Measurements from ENCODE around the gene FAF1.

FAF1 gene

DNA sequence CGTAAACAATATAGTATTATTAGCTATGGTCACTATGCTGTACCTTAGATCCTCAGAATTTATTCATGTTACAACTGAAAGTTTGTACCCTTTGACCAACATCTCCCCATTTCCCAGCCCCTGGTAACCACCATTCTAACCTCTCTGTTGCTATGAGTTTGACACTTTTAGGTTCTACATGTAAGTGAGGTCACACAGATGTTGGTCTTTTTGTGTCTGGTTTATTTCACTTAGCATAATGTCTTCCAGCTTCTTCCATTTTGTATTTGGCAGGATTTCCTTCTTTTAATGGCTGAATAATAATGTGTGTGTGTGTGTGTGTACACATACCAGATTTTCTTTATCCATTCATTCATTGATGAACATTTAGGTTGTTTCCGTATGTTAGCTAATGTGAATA, 139.5 kb downstream of the FAF1 start:
- TF ChIP-seq, protein P1, sequence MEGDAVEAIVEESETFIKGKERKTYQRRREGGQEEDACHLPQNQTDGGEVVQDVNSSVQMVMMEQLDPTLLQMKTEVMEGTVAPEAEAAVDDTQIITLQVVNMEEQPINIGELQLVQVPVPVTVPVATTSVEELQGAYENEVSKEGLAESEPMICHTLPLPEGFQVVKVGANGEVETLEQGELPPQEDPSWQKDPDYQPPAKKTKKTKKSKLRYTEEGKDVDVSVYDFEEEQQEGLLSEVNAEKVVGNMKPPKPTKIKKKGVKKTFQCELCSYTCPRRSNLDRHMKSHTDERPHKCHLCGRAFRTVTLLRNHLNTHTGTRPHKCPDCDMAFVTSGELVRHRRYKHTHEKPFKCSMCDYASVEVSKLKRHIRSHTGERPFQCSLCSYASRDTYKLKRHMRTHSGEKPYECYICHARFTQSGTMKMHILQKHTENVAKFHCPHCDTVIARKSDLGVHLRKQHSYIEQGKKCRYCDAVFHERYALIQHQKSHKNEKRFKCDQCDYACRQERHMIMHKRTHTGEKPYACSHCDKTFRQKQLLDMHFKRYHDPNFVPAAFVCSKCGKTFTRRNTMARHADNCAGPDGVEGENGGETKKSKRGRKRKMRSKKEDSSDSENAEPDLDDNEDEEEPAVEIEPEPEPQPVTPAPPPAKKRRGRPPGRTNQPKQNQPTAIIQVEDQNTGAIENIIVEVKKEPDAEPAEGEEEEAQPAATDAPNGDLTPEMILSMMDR (conservative IDR thresholded peaks at IDR 0.05; ENCODE audit: low read depth), result no peak
- CTCF ChIA-PET, result no interaction called here
- POLR2A ChIA-PET (ENCODE audit: low non-redundant PET), result interaction anchor here (0.6 kb wide), 1 partner anchor 1377 kb away, joined by 3 read pairs; no protein-coding TSS in a partner anchor
- no peak overlapping the region for H3K27ac ChIP-seq
- no peak for DNase-seq (ENCODE audit: low spot score)

DNA sequence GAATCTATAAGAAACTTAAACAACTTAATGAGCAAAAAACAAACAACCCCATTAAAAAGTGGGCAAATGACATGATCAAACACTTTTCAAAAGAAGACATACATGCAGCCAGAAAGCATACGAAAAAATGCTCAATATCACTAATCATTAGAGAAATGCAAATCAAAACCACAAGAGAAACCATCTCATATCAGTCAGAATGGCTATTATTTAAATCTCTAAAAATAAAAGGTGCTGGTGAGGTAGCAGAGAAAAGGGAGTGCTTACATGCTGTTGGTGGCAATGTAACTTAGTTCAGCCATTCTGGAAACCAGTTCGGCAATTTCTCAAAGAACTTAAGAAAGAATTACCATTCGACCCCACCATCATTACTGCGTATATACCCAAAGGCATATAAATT, 147.7 kb downstream of the FAF1 start:
- ChIA-PET POLR2A (ENCODE audit: low non-redundant PET) (no interaction called here), CTCF (no interaction called here)
- TF ChIP-seq, protein P1 (conservative IDR thresholded peaks at IDR 0.05; ENCODE audit: low read depth), result no peak
- H3K27ac ChIP-seq, result no peak overlapping the region
- DNase-seq (ENCODE audit: low spot score), result no peak

DNA sequence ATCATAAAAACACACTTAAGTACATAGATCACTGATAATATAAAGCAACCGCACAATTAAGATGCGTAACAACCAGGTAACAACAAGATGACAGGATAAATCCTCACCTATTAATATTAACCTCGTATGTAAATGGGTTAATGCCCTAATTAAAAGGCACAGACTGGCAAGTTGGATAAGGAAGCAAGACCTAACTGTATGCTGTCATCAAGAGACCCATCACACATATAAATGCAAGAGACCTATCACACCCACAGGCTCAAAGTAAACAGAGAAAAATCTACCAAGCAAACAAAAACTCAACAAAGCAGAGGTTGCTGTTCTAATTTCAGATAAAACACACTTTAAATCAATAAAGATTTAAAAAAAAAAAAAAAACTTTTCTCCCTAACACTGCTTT, 151.8 kb downstream of the FAF1 start:
- ChIA-PET CTCF (no interaction called here), POLR2A (ENCODE audit: low non-redundant PET) (no interaction called here)
- no peak for DNase-seq (ENCODE audit: low spot score)
- TF ChIP-seq, protein P1 (conservative IDR thresholded peaks at IDR 0.05; ENCODE audit: low read depth), result no peak
- no peak overlapping the region for H3K27ac ChIP-seq

DNA sequence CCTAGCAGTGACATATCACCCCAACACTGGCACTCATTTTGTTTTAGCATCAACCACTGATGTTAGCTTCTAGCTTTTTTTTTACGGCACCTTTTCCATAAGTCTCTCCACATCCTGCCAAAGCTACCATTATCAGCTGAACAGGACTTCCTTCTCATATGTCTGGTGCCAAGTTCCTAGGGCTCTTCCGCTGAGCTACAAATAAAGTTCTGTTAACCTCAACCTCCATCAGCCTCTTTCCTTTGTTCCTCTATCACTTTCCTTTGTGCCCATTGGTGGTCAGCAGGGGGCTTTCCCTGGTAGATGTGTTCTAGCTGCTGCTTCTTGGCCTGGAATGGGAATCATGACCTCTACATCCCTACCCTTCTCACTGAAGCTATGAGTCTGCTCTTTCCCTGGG, 163.8 kb downstream of the FAF1 start:
- no peak overlapping the region for H3K27ac ChIP-seq
- TF ChIP-seq, protein P1 (conservative IDR thresholded peaks at IDR 0.05; ENCODE audit: low read depth), result no peak
- DNase-seq (ENCODE audit: low spot score), result no peak
- POLR2A ChIA-PET (ENCODE audit: low non-redundant PET), result no interaction called here
- CTCF ChIA-PET, result no interaction called here

DNA sequence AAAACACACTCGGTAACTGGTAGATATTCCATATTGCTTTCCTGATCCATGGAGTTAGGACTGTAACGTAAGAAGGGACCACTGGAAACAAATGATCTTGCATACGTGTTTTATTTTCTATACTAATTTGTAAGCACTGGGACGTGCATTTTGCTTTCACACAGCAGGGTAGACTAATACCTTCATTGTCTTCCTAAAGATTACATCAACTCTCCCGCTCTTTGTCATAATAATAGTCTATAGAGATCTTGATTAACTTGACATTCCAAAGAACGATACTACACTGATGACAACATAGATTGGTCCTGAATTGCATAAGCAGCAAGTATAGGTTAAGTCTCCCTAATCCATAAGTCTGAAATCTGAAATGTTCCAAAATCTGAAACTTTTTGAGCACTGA, 166.5 kb downstream of the FAF1 start:
- POLR2A ChIA-PET (ENCODE audit: low non-redundant PET), result no interaction called here
- H3K27ac ChIP-seq, result no peak overlapping the region
- DNase-seq (ENCODE audit: low spot score), result no peak
- TF ChIP-seq, protein P1 (conservative IDR thresholded peaks at IDR 0.05; ENCODE audit: low read depth), result no peak
- CTCF ChIA-PET, result no interaction called here

DNA sequence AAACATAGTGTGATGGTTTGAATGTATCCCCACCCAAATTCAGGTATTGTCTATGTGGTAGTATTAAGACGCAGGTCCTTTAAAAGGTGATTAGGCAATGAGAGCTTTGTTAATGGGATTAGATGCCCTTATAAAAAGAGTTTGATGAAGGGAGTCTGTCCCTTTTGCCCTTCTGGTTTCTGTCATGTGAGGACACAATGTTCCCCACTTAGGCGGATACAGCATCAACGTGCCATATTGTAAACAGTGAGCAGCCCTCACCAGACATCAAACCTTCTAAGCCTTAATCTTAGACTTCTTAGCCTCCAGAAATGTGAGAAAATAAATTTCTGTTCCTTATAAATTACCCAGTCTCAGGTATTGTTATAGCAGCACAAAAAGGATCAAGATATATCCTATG, 172.8 kb downstream of the FAF1 start:
- CTCF ChIA-PET, result interaction anchor here (1.0 kb wide), 1 partner anchor 10 kb away, joined by 4 read pairs; no protein-coding TSS in a partner anchor
- POLR2A ChIA-PET (ENCODE audit: low non-redundant PET), result no interaction called here
- DNase-seq (ENCODE audit: low spot score), result no peak

More for the DNA sequence above, 172.8 kb downstream of the FAF1 start:
- TF ChIP-seq, protein P1 (conservative IDR thresholded peaks at IDR 0.05; ENCODE audit: low read depth), result no peak
- no peak overlapping the region for H3K27ac ChIP-seq

Measured in RWPE1 (cell line).